Muscle layer of duodenum (tissue), 2 donors: ENCODE results near the gene GAPVD1.

Experiments
- H3K27ac ChIP-seq: one replicate; pipeline ENCODE4 v1.7.0; 2013; ENCODE audit warnings: mild to moderate bottlenecking, low read length
- H3K27me3 ChIP-seq: one replicate; pipeline ENCODE4 v1.7.0; 2013; ENCODE audit warnings: low read depth, mild to moderate bottlenecking, control low read depth, low read length
- H3K36me3 ChIP-seq, 2 donors: one replicate each; pipeline ENCODE4 v1.7.0; 2013; ENCODE audit warnings: low read length in 2 of 2, control low read depth in 1 of 2, mild to moderate bottlenecking in 1 of 2; ENCODE audit not compliant: insufficient read depth in 2 of 2, control insufficient read depth in 1 of 2
- H3K4me1 ChIP-seq, 2 donors: one replicate each; pipeline ENCODE4 v1.7.0; 2013; ENCODE audit warnings: low read length in 2 of 2, mild to moderate bottlenecking in 2 of 2, control low read depth in 1 of 2, moderate library complexity in 1 of 2; ENCODE audit not compliant: insufficient read depth in 2 of 2, control insufficient read depth in 1 of 2
- H3K4me3 ChIP-seq, 2 donors: one replicate each; pipeline ENCODE4 v1.7.0; 2013; ENCODE audit warnings: low read length in 2 of 2, low read depth in 1 of 2, mild to moderate bottlenecking in 1 of 2
- H3K9me3 ChIP-seq, 2 donors: one replicate each; pipeline ENCODE4 v1.7.0; 2013; ENCODE audit warnings: low read length in 2 of 2, control low read depth in 1 of 2, mild to moderate bottlenecking in 1 of 2; ENCODE audit not compliant: control insufficient read depth in 1 of 2
- donor health status: healthy.

The GAPVD1 gene

DNA sequence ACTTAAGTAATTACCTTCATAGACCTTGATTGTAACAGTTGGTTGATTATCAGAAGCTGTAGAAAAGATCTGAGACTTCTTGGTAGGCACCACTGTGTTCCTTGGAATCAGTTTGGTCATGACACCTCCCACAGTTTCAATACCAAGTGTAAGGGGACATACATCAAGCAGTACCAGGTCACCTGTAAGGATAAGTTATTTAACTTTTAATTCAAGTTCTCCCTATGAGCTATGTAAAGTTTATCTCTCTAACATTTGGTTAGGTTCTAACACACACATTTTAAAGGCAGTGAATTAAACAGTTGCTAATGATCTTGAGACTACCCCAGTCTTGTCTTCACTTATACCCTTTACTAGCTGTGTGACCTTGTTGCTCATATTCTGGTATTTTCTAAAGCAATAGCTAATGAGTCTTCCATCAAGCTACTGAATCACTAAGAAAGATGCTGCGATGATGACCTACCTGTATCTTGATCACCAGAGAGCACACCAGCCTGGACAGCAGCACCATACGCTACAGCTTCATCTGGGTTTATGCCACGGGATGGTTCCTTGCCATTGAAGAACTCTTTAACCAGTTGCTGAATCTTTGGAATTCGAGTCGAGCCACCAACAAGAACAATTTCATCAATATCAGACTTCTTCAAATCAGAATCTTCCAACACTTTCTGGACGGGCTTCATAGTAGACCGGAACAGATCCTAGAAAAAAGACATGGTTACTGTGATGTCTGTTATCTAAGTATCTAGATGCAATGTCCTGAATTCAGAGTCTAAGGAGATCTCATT lies 23.3 kb upstream of the GAPVD1 start:
- no peaks in the 10 kb centered on the region for H3K9me3 ChIP-seq
- H3K4me1 ChIP-seq: peaks cover 25 to 55% of the 10 kb centered on the region in 2 donors
- H3K4me3 ChIP-seq: peak overlapping the region; percentile 92 to 95
- peaks cover 35 to 52% of the 10 kb centered on the region in 2 donors for H3K36me3 ChIP-seq
- peak overlapping the region; percentile 31 for H3K27ac ChIP-seq
- H3K27me3 ChIP-seq: no peaks in the 10 kb centered on the region

DNA sequence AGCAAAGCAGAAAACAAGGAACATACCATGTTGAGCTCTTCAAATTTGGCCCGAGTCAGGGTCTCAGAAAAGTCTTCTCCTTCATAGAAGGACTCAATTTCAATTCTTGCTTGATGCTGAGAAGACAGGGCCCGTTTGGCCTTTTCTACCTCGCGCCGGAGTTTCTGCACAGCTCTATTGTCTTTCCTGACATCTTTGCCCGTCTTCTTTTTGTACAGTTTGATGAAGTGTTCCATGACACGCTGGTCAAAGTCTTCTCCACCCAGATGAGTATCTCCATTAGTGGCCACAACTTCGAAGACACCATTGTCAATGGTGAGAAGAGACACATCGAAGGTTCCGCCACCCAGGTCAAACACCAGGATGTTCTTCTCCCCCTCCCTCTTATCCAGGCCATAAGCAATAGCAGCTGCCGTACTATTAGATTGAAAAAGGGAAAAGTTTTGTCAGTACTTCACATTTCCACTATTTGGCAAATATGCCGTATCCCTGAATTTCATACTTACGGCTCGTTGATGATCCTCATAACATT lies 22.6 kb upstream of the GAPVD1 start:
- Histone ChIP-seq H3K27me3 (no peaks in the 10 kb centered on the region), H3K36me3 (peaks cover 35 to 52% of the 10 kb centered on the region in 2 donors), H3K9me3 (no peaks in the 10 kb centered on the region), H3K27ac (no peak overlapping the region), H3K4me3 (peak overlapping the region; percentile 92 to 95), H3K4me1 (peaks cover 25 to 55% of the 10 kb centered on the region in 2 donors)

DNA sequence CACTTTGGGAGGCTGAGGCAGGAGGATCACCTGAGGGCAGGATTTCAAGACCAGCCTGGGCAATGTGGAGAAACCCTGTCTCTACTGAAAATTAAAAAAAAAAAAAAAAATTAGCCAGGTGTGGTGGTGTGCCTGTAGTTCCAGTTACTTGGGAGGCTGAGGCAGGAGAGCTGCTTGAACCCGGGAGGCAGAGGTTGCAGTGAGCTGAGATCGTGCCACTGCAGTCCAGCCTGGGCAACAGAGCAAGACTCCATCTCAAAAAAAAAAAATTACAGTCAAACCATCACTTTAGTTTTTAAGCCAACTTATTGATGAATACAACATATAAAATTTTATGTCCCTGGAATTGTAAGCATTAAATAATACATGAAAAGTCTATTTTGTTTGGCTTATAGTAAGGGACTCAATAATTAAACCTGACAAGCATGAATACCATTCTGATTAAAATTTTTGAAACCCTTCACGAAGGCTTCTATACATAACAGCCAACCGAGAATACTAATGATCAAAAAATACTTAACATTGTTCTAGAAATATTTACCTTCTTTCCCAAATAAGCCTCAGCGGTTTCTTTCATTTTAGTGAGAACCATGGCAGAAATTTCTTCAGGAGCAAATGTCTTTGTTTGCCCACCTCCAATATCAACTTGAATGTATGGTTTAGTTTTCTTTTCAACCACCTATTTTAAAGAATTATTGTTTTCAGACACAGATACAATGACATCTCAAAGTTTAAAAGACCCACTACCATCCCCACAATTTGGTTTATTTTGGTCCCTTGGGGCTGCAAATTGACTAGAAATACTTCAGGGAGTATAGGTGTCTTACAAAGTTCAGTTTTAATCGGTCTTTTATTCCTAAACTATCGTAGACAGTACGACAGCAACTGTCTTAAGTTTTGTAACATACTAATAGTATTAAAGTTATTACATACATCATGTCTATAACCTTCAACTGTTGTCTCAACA lies 21.7 kb upstream of the GAPVD1 start:
- no peaks in the 10 kb centered on the region for H3K27me3 ChIP-seq
- H3K4me1 ChIP-seq: peaks cover 25 to 52% of the 10 kb centered on the region in 2 donors
- H3K36me3 ChIP-seq: peaks cover 35 to 51% of the 10 kb centered on the region in 2 donors
- H3K9me3 ChIP-seq: no peaks in the 10 kb centered on the region
- peak overlapping the region; percentile 93 for H3K27ac ChIP-seq
- peak overlapping the region; percentile 92 to 95 for H3K4me3 ChIP-seq

DNA sequence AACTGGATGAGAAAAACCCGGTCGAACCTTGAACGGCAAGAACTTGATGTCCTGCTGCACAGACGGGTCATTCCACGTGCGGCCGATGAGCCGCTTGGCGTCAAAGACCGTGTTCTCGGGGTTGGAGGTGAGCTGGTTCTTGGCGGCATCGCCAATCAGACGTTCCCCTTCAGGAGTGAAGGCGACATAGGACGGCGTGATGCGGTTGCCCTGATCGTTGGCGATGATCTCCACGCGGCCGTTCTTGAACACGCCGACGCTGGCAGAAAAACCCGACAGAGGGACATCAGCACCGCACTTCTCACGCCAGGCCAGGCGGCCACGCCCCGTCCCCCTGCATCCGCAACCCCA lies 21.0 kb upstream of the GAPVD1 start:
- H3K4me1 ChIP-seq: peaks cover 25 to 49% of the 10 kb centered on the region in 2 donors
- peak overlapping the region; percentile 93 for H3K27ac ChIP-seq
- H3K9me3 ChIP-seq: no peaks in the 10 kb centered on the region
- peak overlapping the region; percentile 92 to 95 for H3K4me3 ChIP-seq
- no peaks in the 10 kb centered on the region for H3K27me3 ChIP-seq
- peaks cover 31 to 44% of the 10 kb centered on the region in 2 donors for H3K36me3 ChIP-seq

DNA sequence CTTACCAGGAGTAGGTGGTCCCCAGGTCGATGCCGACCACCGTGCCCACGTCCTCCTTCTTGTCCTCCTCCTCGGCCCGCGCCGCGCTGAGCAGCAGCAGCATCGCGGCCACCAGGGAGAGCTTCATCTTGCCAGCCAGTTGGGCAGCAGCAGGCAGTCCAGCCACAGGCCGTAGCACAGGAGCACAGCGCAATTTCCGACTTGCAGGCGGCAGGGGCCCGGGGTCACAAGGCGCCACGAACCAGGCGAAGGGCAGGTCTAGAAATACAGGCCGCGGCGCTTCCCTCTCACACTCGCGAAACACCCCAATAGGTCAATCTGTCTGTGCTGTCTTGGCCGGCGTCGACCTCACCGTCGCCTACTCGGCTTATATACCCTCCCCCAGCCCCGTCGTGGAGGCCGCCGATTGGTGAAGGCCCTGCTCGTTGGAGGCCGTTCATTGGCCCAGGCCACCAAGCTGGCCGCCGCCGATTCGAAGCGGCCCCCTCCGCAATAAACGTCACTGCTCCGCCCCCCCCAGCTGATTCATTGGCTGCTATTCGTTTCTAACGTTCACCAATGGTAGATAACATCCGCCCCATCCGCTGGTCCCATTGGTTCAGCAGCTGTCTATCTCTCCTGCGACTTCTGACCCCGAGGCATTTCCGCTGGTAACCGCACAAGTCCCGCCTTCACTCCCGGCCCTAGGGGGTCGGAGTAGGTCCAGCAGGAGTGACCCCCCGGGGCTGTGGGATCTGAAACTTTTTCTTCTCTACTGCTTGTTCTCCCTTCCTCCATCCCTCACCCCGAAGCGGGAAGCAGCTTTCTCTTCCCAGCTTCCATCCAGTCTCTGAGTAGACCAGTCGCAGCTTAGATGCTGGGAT lies 20.4 kb upstream of the GAPVD1 start, which contains the start of gene HSPA5:
Gene HSPA5 (minus strand): TSS at position 344 of the 863 bp plus-strand sequence. CDS start 217 bp downstream, at position 127.
- H3K9me3 ChIP-seq: no peaks in the 10 kb centered on the region
- H3K4me3 ChIP-seq: peak within 1 kb of the TSS; percentile 95 to 98
- H3K27ac ChIP-seq: peak within 1 kb of the TSS; percentile 100
- H3K4me1 ChIP-seq: peaks cover 25 to 43% of the 10 kb centered on the region in 2 donors
- peaks cover 25 to 38% of the 10 kb centered on the region in 2 donors for H3K36me3 ChIP-seq
- H3K27me3 ChIP-seq: no peaks in the 10 kb centered on the region

DNA sequence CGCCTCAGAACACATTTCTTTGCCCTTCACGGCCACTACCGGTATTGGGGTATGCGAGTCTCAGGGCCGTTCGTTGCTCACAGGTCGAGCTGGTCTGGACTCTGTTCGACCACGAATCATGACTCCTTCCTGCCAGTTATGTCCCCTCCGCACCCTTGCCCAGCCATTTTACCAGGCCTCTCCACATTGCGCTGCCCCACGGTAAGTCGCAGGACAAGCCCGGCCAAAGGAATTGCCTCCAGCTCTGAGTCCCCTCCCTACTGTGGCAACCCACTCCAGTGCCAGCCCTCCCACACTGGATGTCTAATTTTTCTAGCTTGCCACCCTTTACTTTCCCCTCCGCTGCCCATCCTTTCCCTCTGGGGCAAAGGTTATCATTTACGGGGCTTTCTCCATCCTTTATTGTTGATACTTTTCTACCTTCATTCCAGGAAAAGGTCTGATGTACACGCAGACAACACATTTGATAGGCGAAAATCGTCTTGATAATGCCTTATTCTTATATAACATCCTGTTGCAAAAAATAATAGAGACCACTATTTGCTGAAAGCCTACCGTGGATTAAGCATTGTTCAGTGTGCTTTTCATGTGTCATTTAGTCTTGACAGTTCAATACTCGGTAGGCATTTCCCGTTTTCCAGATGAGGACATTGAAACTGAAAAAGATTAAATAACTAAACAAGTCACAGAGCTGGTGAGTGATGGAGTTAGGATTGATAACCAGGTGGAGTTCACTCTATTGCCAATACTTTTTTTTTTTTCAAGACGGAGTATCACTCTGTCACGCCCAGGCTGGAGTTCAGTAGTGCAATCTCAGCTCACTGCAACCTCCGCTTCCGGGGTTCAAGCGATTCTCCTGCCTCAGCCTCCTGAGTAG lies 19.5 kb upstream of the GAPVD1 start:
- peaks cover 18 to 32% of the 10 kb centered on the region in 2 donors for H3K36me3 ChIP-seq
- no peaks in the 10 kb centered on the region for H3K9me3 ChIP-seq
- peak overlapping the region; percentile 95 to 98 for H3K4me3 ChIP-seq
- H3K4me1 ChIP-seq: peaks cover 23 to 34% of the 10 kb centered on the region in 2 donors
- H3K27ac ChIP-seq: peak overlapping the region; percentile 100
- no peaks in the 10 kb centered on the region for H3K27me3 ChIP-seq

DNA sequence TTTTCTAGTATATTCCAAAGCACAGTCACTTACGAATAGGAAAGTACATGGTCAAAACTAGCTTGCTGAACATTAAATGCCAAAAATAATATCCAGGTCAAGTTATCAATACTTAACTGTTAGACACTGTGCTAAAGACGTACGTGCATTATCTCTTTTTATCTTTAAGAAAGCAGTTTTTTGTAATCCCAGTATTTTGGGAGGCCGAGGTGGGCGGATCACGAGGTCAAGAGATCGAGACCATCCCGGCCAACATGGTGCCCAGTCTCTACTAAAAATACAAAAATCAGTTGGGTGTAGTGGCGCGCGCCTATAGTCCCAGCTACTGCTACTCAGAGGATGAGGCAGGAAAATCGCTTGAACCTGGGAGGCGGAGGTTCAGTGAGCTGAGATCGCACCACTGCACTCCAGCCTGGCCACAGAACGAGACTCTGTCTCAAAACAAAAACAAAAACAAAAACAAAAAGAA lies 17.8 kb upstream of the GAPVD1 start:
- peaks cover 6 to 15% of the 10 kb centered on the region in 2 donors for H3K36me3 ChIP-seq

DNA sequence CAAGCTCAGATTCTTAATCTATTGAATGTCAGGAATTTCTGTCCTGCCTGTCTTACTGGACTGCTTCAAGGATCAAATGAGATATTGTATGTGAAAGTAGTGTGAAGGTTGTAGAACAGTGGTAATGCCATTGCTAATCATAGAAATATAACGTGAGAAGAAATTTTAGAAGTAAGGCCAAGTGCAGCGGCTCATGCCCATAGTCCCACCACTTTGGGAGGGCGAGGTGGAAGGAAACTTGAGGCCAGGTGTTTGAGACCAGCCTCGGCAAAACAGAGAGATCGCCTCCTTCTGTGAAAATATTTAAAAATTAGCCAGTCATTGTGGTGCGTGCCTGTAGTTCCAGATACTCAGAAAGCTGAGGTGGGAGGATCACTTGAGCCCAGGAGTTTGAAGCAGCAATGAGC lies 15.4 kb upstream of the GAPVD1 start:
- H3K4me1 ChIP-seq: peaks cover 4 to 5% of the 10 kb centered on the region in 2 donors
- H3K27me3 ChIP-seq: no peaks in the 10 kb centered on the region
- no peak overlapping the region for H3K27ac ChIP-seq

More for the DNA sequence above, 17.8 kb upstream of the GAPVD1 start:
- H3K4me1 ChIP-seq: peaks cover 9 to 17% of the 10 kb centered on the region in 2 donors
- no peak overlapping the region for H3K27ac ChIP-seq
- no peaks in the 10 kb centered on the region for H3K27me3 ChIP-seq
- H3K4me3 ChIP-seq: no peak overlapping the region
- H3K9me3 ChIP-seq: no peaks in the 10 kb centered on the region

DNA sequence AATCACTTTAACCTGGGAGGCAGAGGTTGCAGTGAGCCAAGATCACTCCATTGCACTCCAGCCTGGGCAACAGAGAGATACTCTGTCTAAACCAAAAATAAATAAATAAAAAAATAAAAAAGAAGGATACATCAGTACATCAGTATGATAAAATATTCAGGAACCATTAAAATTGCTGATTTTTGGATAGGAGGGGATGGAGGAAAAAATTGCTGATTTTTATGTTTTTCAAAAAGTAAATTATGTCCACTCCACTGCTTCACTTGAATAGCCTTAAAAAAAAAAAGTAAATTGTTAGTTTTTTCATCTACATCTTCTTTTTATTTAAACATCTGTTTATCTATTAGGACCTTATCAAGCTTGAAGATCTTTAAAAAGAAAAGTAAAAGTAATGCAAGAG lies 7.4 kb upstream of the GAPVD1 start:
- Histone ChIP-seq H3K36me3 (no peaks in the 10 kb centered on the region), H3K4me3 (no peak overlapping the region), H3K9me3 (no peaks in the 10 kb centered on the region), H3K27ac (no peak overlapping the region), H3K27me3 (no peaks in the 10 kb centered on the region), H3K4me1 (no peaks in the 10 kb centered on the region)

More for the DNA sequence above, 15.4 kb upstream of the GAPVD1 start:
- H3K4me3 ChIP-seq: no peak overlapping the region
- no peaks in the 10 kb centered on the region for H3K9me3 ChIP-seq
- peaks cover 0 to 4% of the 10 kb centered on the region in 2 donors for H3K36me3 ChIP-seq
